T-helper 1 cell treated with Interleukin-12 subunit alpha and Interleukin-12 subunit beta and Interleukin-4 antibody, amounts not matched to agents 30 μg/mL and 1 μg/mL, for 36 hours (primary cell): ENCODE data around the gene PTP4A1.
A peak's percentile ranks its signal among the peaks of the same experiment; 100 is the strongest.

Experiments used
- H3K27ac Mint-ChIP-seq: one replicate; pipeline ENCODE4 v1.8.0; 2021; ENCODE audit warnings: mild to moderate bottlenecking, mixed read lengths
- H3K27me3 Mint-ChIP-seq: one replicate; pipeline ENCODE4 v1.8.0; 2021; ENCODE audit warnings: low read depth, mixed read lengths
- H3K36me3 Mint-ChIP-seq: one replicate; pipeline ENCODE4 v1.8.0; 2021; ENCODE audit warnings: low read depth, mixed read lengths
- H3K4me1 Mint-ChIP-seq: one replicate; pipeline ENCODE4 v1.8.0; 2021; ENCODE audit warnings: low read depth, mixed read lengths
- H3K4me3 Mint-ChIP-seq: one replicate; pipeline ENCODE4 v1.8.0; 2021; ENCODE audit warnings: mild to moderate bottlenecking, moderate library complexity, mixed read lengths
- H3K9me3 Mint-ChIP-seq: one replicate; pipeline ENCODE4 v1.8.0; 2021; ENCODE audit warnings: mixed read lengths

PTP4A1 gene

DNA sequence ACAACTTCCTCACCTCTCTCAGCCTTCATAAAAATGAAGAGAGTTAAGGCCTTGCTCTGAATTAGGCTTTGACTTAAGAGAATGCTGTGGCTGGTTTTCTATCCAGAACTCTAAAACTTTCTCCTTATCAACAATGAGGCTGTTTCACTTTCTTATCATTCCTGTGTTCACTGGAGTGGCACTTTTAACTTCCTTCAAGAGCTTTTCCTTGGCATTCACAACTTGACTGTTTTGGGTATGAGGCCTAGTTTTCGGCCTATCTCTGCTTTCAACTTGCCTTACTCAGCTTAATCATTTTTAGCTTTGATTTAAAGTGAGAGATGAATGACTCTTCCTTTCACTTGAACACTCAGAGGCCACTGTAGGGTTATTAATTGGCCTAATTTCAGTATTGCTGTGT, 4.3 kb upstream of the PTP4A1 start:
- Mint-ChIP-seq H3K27me3 (no peaks in the 10 kb centered on the region), H3K4me1 (peaks cover 13% of the 10 kb centered on the region), H3K27ac (no peak overlapping the region)

DNA sequence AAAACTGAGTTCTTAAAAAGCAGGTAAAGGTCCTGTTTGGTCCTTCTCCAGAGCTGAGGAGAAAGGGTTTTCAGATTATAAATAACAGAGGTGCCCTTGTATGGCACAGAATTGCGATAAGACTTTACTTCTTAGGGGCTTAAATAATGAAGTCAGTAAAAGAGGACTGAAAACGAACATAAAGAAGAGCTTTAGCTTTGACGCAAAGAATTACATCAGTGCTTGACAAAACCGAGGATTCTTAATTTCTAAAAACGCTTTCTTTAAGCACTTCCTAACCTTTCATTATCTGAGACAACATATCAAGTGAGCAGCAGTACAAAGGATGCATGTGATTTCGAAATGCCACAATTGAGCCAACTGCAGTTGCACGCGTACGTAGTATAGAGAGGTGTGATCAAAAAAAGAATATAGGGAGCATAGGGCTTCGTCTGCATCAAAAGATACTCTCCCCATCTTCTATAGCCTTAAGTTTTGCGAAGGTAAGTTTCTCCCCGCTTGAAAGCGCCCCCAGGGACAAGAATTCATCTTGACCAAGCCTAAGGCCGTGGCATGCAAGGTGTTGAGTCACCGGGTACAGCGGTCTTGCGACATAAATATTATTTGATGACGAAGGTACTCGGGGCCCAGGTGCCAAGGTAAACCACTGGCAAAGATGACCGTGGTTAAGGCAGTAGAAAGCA, 778 bp upstream of the PTP4A1 start:
- Mint-ChIP-seq H3K9me3 (no peaks in the 10 kb centered on the region), H3K4me3 (peak overlapping the region; percentile 82), H3K27me3 (no peaks in the 10 kb centered on the region), H3K4me1 (peaks cover 28% of the 10 kb centered on the region), H3K27ac (peak overlapping the region; percentile 90), H3K36me3 (peaks cover 18% of the 10 kb centered on the region)

More for the DNA sequence above, 4.3 kb upstream of the PTP4A1 start:
- Mint-ChIP-seq H3K9me3 (no peaks in the 10 kb centered on the region), H3K4me3 (no peak overlapping the region), H3K36me3 (peaks cover 1% of the 10 kb centered on the region)

DNA sequence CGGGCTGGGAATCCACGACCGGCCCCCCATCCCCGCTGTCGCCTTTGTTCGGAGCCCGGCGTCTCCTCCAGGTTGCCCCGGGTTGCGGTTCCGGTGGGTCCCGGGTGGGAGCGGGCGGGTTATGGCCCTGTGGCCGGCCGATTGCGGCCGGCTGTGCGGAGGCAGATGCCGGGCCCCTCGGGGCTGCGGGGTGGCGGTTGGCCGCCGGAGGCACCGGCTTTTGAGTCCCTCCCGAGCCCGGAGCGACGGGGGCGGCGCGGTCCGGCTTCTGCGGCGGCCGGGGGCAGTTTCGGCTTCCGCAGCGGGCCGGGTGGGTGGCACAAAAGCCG, 431 bp downstream of the PTP4A1 start:
- H3K27me3 Mint-ChIP-seq: no peaks in the 10 kb centered on the region
- peaks cover 25% of the 10 kb centered on the region for H3K36me3 Mint-ChIP-seq
- peak overlapping the region; percentile 96 for H3K27ac Mint-ChIP-seq
- H3K9me3 Mint-ChIP-seq: no peaks in the 10 kb centered on the region
- peak overlapping the region; percentile 93 for H3K4me3 Mint-ChIP-seq
- H3K4me1 Mint-ChIP-seq: peaks cover 30% of the 10 kb centered on the region

DNA sequence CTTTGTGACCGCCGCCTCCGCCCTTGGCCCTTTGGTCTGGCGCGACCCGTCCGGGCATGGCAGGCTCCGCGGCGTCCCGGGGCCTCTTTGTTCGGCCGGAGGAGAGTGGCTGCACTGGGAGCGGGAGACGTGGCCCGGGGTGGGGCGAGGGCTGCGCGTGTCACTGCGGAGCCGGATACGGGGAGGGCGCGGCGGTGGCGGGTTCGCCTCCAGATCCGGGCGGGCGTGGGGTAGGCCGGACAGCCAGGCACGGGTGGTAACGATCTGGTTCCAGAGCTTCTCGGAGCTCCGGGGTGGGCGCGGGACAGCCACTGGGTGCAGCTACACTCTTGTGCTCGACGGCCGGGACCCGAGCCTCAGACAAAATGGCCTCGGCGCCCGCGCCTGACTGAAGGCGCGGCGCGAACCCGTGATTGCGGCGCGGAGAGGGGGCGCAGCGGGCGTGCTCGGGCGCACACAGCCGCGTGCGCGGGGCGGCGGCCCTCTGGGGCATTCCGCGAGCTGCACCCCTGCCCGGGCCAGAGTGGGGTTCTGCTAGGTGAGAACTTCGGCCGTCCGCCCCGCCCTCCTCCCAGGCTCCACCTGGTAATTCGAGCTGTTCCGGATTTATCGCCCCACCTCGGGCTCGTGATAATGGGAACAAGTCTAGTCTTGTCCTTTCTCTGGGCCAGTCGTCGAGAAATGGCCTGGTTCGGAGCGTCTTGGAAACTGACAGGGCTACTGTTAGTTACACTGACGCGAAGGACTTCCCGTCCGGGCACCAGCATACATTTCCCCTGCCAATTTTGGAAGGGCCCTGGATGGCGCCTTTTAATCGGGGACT, 1.0 kb downstream of the PTP4A1 start:
- Mint-ChIP-seq H3K4me3 (peak overlapping the region; percentile 93), H3K9me3 (no peaks in the 10 kb centered on the region), H3K27ac (peak overlapping the region; percentile 96), H3K36me3 (peaks cover 24% of the 10 kb centered on the region), H3K27me3 (no peaks in the 10 kb centered on the region), H3K4me1 (peaks cover 30% of the 10 kb centered on the region)

DNA sequence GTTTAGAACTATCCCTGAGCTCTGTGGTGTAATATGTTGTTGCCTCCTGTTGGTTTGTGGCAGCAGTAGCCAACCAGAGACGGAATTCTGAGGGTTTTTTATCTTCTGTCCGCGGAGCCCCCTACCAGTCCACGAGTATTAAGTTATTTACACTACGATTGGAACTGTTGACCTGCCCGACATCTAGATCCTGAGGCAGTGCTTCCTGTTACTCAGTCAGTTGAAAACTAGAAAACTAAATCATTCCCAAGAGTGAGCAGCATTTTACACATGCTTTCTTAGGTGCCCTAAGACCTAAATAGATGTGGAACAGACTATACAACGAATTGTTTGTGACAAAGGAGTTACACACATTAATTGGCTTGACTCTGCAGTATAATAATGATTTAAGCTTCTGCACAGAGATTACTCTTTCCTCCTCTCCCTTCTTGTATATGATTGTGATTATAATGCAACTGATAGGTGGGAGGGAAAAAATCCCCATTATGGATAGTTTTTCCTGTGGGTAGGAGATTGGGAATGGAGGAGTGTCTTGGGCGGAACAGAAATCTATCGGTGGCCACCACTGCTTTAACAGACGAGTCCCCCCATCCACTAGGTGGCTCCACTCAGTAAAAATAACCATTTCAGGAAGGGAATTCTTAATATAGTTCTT, 1.7 kb downstream of the PTP4A1 start:
- Mint-ChIP-seq H3K27me3 (no peaks in the 10 kb centered on the region), H3K27ac (peak overlapping the region; percentile 96), H3K4me3 (peak overlapping the region; percentile 93), H3K4me1 (peaks cover 30% of the 10 kb centered on the region), H3K9me3 (no peaks in the 10 kb centered on the region), H3K36me3 (peaks cover 24% of the 10 kb centered on the region)

DNA sequence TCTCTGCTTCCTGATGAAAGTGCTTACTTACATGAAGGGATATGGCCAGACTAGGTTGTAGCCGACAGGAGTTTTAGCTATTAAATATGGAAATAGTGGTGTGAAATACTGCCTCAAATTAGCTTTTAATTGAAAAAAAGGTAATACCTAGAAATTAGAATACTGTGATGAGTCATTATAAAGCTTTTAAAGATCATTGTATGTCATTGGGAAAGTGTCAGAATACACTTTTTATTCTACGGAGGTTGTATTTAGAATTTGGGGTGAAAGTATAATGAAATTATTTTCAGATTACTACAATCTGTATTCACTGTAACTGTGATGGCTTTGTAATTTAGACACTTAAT, 2.2 kb downstream of the PTP4A1 start:
- H3K27ac Mint-ChIP-seq: peak overlapping the region; percentile 96
- H3K4me1 Mint-ChIP-seq: peaks cover 30% of the 10 kb centered on the region
- peaks cover 25% of the 10 kb centered on the region for H3K36me3 Mint-ChIP-seq
- no peaks in the 10 kb centered on the region for H3K9me3 Mint-ChIP-seq
- no peaks in the 10 kb centered on the region for H3K27me3 Mint-ChIP-seq
- peak overlapping the region; percentile 93 for H3K4me3 Mint-ChIP-seq

DNA sequence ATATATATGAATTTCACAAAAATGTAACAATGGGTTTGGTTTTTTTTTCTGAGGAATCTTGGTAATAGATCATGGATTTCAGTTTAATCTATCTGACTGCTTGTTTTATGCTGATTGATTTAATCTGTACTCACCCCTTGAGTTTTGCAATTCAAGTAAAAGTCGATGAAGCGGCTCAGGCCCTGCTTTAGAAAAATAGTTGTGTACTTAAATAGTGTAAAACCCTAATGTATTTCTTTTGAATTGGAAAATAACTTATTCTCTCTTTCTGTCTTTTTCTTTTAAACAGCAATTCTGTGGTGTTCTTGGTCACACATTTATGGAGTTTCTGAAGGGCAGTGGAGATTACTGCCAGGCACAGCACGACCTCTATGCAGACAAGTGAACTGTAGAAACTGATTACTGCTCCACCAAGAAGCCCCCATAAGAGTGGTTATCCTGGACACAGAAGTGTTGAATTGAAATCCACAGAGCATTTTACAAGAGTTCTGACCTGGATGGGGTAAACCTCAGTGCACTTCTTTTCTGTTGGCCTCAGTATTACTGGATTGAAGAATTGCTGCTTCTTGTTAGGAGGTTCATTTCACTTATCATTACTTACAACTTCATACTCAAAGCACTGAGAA, 4.0 kb downstream of the PTP4A1 start:
- Mint-ChIP-seq H3K4me3 (no peak overlapping the region), H3K27ac (no peak overlapping the region), H3K36me3 (peaks cover 39% of the 10 kb centered on the region), H3K4me1 (peaks cover 28% of the 10 kb centered on the region), H3K27me3 (no peaks in the 10 kb centered on the region), H3K9me3 (no peaks in the 10 kb centered on the region)

DNA sequence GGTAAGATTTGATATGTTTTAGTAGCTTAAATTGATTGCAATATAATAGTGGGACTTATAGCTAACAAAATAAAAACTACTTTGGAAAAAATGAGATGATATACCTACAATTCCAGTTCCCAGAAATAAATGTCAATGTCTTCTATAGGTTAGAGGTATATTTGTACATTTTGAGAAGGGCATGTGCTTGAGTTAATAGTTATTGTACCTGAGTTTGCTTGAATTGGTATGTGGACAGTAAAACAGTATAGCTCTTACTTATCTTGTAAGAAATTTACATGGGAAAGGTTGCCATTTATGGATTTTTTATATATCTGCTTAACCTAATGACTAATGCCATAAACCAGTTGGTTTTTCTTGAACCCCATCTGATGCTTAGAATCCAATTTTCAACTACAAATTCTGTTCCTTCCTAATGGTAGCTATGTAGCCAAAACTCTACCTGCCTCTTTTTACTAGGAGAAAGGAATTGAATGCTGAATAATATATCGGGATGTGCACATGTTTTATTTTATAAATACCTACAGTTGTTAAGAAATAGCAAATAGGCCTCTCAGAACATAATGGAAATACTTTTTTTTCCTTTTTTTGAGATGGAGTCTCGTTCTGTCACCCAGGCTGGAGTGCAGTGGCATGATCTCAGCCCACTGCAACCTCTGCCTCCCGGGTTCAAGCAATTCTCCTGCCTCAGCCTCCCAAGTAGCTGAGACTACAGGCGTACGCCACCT, 4.9 kb downstream of the PTP4A1 start:
- H3K36me3 Mint-ChIP-seq: peaks cover 43% of the 10 kb centered on the region
- no peaks in the 10 kb centered on the region for H3K27me3 Mint-ChIP-seq
- H3K9me3 Mint-ChIP-seq: no peaks in the 10 kb centered on the region
- H3K4me3 Mint-ChIP-seq: no peak overlapping the region
- H3K4me1 Mint-ChIP-seq: peaks cover 20% of the 10 kb centered on the region
- no peak overlapping the region for H3K27ac Mint-ChIP-seq

DNA sequence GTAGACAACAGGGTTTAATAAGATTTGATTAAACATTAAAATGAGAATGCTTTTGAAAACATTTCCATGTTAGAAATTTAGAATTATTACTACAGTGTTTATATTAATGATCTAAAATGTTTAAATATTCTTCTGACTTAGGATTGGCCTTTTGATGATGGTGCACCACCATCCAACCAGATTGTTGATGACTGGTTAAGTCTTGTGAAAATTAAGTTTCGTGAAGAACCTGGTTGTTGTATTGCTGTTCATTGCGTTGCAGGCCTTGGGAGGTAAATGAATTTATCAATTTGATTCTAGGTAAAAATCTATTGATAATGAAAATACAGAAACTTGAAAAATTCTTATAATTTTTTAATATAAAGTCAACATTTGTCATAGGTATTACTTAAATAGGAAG, 6.5 kb downstream of the PTP4A1 start:
- Mint-ChIP-seq H3K27ac (no peak overlapping the region), H3K4me1 (peaks cover 19% of the 10 kb centered on the region), H3K36me3 (peaks cover 44% of the 10 kb centered on the region), H3K27me3 (no peaks in the 10 kb centered on the region), H3K4me3 (no peak overlapping the region), H3K9me3 (no peaks in the 10 kb centered on the region)

DNA sequence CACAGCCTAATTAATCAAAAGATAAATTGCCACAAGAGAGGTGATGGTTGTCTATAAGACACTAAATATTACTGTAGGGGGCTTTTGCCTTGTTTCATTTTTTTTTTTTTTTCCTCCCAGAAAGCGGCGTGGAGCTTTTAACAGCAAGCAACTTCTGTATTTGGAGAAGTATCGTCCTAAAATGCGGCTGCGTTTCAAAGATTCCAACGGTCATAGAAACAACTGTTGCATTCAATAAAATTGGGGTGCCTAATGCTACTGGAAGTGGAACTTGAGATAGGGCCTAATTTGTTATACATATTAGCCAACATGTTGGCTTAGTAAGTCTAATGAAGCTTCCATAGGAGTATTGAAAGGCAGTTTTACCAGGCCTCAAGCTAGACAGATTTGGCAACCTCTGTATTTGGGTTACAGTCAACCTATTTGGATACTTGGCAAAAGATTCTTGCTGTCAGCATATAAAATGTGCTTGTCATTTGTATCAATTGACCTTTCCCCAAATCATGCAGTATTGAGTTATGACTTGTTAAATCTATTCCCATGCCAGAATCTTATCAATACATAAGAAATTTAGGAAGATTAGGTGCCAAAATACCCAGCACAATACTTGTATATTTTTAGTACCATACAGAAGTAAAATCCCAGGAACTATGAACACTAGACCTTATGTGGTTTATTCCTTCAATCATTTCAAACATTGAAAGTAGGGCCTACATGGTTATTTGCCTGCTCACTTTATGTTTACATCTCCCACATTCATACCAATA, 7.8 kb downstream of the PTP4A1 start:
- H3K4me1 Mint-ChIP-seq: peaks cover 8% of the 10 kb centered on the region
- H3K27me3 Mint-ChIP-seq: no peaks in the 10 kb centered on the region
- H3K27ac Mint-ChIP-seq: no peak overlapping the region
- peaks cover 36% of the 10 kb centered on the region for H3K36me3 Mint-ChIP-seq
- no peak overlapping the region for H3K4me3 Mint-ChIP-seq
- H3K9me3 Mint-ChIP-seq: no peaks in the 10 kb centered on the region

DNA sequence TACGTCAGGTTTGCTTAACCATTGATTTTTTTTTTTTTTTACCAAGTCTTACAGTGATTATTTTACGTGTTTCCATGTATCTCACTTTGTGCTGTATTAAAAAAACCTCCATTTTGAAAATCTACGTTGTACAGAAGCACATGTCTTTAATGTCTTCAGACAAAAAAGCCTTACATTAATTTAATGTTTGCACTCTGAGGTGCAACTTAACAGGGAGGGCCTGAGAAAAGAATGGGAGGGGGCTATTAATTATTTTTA, 8.4 kb downstream of the PTP4A1 start:
- Mint-ChIP-seq H3K27me3 (no peaks in the 10 kb centered on the region), H3K27ac (no peak overlapping the region), H3K9me3 (no peaks in the 10 kb centered on the region), H3K4me3 (no peak overlapping the region), H3K4me1 (peaks cover 7% of the 10 kb centered on the region), H3K36me3 (peaks cover 36% of the 10 kb centered on the region)

DNA sequence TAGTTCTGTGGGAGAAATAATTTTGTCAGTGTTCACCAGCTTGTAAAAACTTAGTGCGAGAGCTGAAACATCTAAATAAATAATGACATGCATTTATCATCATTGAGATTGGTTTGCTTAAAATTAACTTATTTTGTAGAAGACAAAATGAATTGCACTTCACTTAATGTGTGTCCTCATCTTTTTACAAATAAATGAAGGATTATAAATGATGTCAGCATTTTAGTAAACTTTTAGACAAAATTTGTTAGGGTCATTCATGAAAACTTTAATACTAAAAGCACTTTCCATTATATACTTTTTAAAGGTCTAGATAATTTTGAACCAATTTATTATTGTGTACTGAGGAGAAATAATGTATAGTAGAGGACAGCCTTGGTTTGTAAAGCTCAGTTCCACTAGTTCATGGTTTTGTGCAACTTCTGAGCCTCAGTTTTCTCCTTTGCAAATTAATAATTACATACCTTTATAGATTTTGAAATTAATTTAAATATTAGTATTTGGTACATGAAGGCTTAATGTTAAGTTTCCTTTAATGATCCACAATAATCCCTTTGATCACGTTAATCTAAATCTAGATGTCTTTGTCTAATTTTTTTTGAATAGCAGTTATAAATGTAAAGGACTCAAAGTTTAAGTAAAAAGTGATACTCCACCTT, 9.2 kb downstream of the PTP4A1 start:
- Mint-ChIP-seq H3K36me3 (peaks cover 32% of the 10 kb centered on the region), H3K4me3 (no peak overlapping the region), H3K4me1 (peaks cover 2% of the 10 kb centered on the region)

DNA sequence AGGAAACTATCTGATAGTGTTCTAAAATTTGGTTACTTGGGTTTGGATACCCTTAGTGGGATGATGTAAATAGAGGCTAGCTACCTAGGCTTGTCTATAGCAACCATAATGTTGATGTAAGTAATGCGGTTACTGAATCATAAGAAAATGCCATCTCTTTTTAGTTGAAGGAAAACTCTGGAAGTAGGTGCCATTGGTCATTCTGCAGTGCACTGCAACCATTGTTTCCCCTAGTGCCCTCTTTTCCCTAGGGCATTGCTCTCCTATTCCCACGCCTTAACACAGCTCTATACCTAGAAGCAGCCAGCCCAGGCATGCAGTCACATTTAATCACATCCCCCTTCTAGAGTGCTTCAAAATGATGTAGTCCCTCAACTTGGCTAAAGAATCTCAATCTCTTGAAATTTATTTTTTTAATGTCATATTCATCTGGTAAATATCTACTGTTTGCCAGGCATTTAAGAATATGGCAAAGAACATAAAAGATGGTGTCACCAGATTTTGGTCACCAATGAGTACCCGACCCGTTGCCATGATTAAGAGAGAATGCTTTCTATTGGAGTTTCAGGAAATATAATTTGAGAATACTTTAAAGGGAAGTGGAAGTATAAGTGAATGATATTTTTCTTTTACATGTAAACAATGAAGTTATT, 10.4 kb downstream of the PTP4A1 start:
- Mint-ChIP-seq H3K36me3 (peaks cover 25% of the 10 kb centered on the region), H3K27ac (no peak overlapping the region), H3K4me1 (no peaks in the 10 kb centered on the region), H3K4me3 (no peak overlapping the region), H3K27me3 (peaks cover 6% of the 10 kb centered on the region), H3K9me3 (no peaks in the 10 kb centered on the region)

More for the DNA sequence above, 9.2 kb downstream of the PTP4A1 start:
- peaks cover 3% of the 10 kb centered on the region for H3K27me3 Mint-ChIP-seq
- H3K27ac Mint-ChIP-seq: no peak overlapping the region
- H3K9me3 Mint-ChIP-seq: no peaks in the 10 kb centered on the region
